ENCODE measurements around the gene CFAP77. TPM values are rescaled to one million over a fixed set of nuclear protein-coding genes. Genes with fewer than 3 reads are reported as not detected.

Gene CFAP77
- total and polyA plus RNA-seq, 2 of the 13 experiments (the other 11 are each of a cell fraction or from before 2014, with no cell fraction given): not detected

GRCh38 chr9:132406554-132407122 is 3.4 kb upstream of the CFAP77 start, which contains the start of gene TTF1 (continued):
- TF ChIP-seq ZHX1 (CRISPR knock-in tag; IDR thresholded peaks at IDR 0.05; ENCODE audit: low read depth) (no peak), ZNF138 (CRISPR knock-in tag; IDR thresholded peaks at IDR 0.05; ENCODE audit: low read depth) (no peak), ZNF563 (CRISPR knock-in tag; IDR thresholded peaks at IDR 0.05) (no peak), ZBTB33 (CRISPR knock-in tag; IDR thresholded peaks at IDR 0.05) (no peak), ZFP1 (CRISPR knock-in tag; IDR thresholded peaks at IDR 0.05) (no peak), ZNF567 (CRISPR knock-in tag; IDR thresholded peaks at IDR 0.05; ENCODE audit: borderline replicate concordance) (no peak), ZNF142 (CRISPR knock-in tag; IDR thresholded peaks at IDR 0.05) (no peak), HMG20B (CRISPR knock-in tag; conservative IDR thresholded peaks at IDR 0.05) (no peak), TFDP2 (CRISPR knock-in tag; IDR thresholded peaks at IDR 0.05) (peak; percentile 78), RBAK (CRISPR knock-in tag; IDR thresholded peaks at IDR 0.05) (no peak), U2AF2 (IDR thresholded peaks at IDR 0.05; ENCODE audit: low read depth, low read length) (no peak), KDM4B (CRISPR knock-in tag; IDR thresholded peaks at IDR 0.05) (no peak; the same call in 1 of the 2 replicates), POLR2AphosphoS2 (IDR thresholded peaks at IDR 0.05; ENCODE audit: low read depth, low read length) (no peak), PPARG (CRISPR knock-in tag; conservative IDR thresholded peaks at IDR 0.05) (0 out of 2 replicates have a peak, but pooled peaks have one; percentile 28), ZNF205 (CRISPR knock-in tag; IDR thresholded peaks at IDR 0.05) (no peak), MAFF (IDR thresholded peaks at IDR 0.05; ENCODE audit: low read depth, low read length) (no peak), GMEB1 (CRISPR knock-in tag; IDR thresholded peaks at IDR 0.05; ENCODE audit: borderline replicate concordance) (peak; percentile 81)
